H1 (cell line): Measurements from ENCODE around the gene PHF10. TPM values are rescaled to one million over a fixed set of nuclear protein-coding genes. Genes with fewer than 3 reads are reported as not detected.

Experiments
- CTCF ChIA-PET: fragments of 300-600 bp; sonication (Branson Sonifier 250); formaldehyde crosslinking; loops from one replicate; lab custom pipeline; 2021; ENCODE audit not compliant: partially characterized antibody; lab: Charles Lee
- POLR2A ChIA-PET: fragments of 300-600 bp; sonication (Branson Sonifier 250); formaldehyde crosslinking; loops from one replicate; lab custom pipeline; 2021; ENCODE audit warnings: inconsistent platforms; ENCODE audit not compliant: partially characterized antibody; lab: Charles Lee
- DNase-seq, 2 experiments: peaks; one replicate each; pipeline versions ENCODE4 v3.0.0 to v3.0.0-alpha.2; 2010 to 2022; ENCODE audit warnings: low spot score in 2 of 2, low read depth in 1 of 2, mixed read lengths in 1 of 2
- FAIRE-seq: peaks from 2 replicates; lab custom pipeline; 2011; peaks lifted over from hg19 to GRCh38; lab: Jason Lieb, UNC
- H2AFZ ChIP-seq: 2 replicates; pipeline ENCODE4 v1.8.1; 2012; ENCODE audit warnings: low read length, inconsistent platforms
- H2AK5ac ChIP-seq: 2 replicates; pipeline ENCODE4 v1.6.1; 2013; ENCODE audit warnings: low read depth, low read length
- H2BK120ac ChIP-seq: replicated peaks from 2 replicates; pipeline ENCODE3; 2013; ENCODE audit warnings: low read depth, low read length, inconsistent platforms
- H2BK12ac ChIP-seq: 2 replicates; pipeline ENCODE4 v1.6.1; 2013; ENCODE audit warnings: low read depth, low read length
- H2BK15ac ChIP-seq: 2 replicates; pipeline ENCODE4 v1.6.1; 2013; ENCODE audit warnings: low read length
- H2BK20ac ChIP-seq: 2 replicates; pipeline ENCODE4 v1.6.1; 2013; ENCODE audit warnings: low read length
- H2BK5ac ChIP-seq: 2 replicates; pipeline ENCODE4 v1.6.1; 2013; ENCODE audit warnings: low read depth, low read length
- H3K14ac ChIP-seq: 2 replicates; pipeline ENCODE4 v1.6.1; 2013; ENCODE audit warnings: inconsistent platforms; ENCODE audit not compliant: insufficient read length
- H3K18ac ChIP-seq: 2 replicates; pipeline ENCODE4 v1.6.1; 2013; ENCODE audit warnings: low read length; ENCODE audit errors: extremely low read depth
- H3K23ac ChIP-seq: 2 replicates; pipeline ENCODE4 v1.6.1; 2013; ENCODE audit warnings: inconsistent platforms; ENCODE audit not compliant: insufficient read length
- H3K23me2 ChIP-seq: 2 replicates; pipeline ENCODE4 v1.6.1; 2013; ENCODE audit warnings: low read depth, low read length
- H3K27ac ChIP-seq: 2 replicates; pipeline ENCODE4 v1.6.1; 2011; ENCODE audit warnings: low read depth, low read length, inconsistent platforms
- H3K27me3 ChIP-seq, 4 experiments: replicated peaks in 1 of 4; 1 replicate in 1 of 4; 2 replicates in 3 of 4; pipeline versions ENCODE4 v1.6.1 to v1.8.1; 2011 to 2013; ENCODE audit warnings: low read length in 3 of 4, mild to moderate bottlenecking in 3 of 4, inconsistent platforms in 2 of 4, mixed read lengths in 2 of 4, moderate library complexity in 1 of 4; ENCODE audit not compliant: control insufficient read depth in 3 of 4, insufficient read depth in 3 of 4; ENCODE audit errors: extremely low read depth in 1 of 4
- H3K36me3 ChIP-seq, 4 experiments: 2 replicates each; pipeline versions ENCODE4 v1.6.1 to v1.8.1; 2011 to 2013; ENCODE audit warnings: mild to moderate bottlenecking in 4 of 4, low read length in 3 of 4, moderate library complexity in 2 of 4, control low read depth in 1 of 4, inconsistent platforms in 1 of 4; ENCODE audit not compliant: insufficient read depth in 4 of 4, control insufficient read depth in 2 of 4
- H3K4ac ChIP-seq: replicated peaks from 2 replicates; pipeline ENCODE3; 2013; ENCODE audit warnings: low read length, low read depth, mixed read lengths, inconsistent platforms; ENCODE audit not compliant: insufficient read length
- H3K4me1 ChIP-seq, 4 experiments: replicated peaks in 1 of 4; 1 replicate in 1 of 4; 2 replicates in 3 of 4; pipeline versions ENCODE4 v1.6.1 to v1.8.1; 2011 to 2013; ENCODE audit warnings: low read length in 3 of 4, inconsistent platforms in 2 of 4, mixed read lengths in 1 of 4; ENCODE audit not compliant: insufficient read depth in 4 of 4, control insufficient read depth in 3 of 4
- H3K4me2 ChIP-seq, 2 experiments: 2 replicates each; pipeline versions ENCODE4 v1.6.1 to v1.8.1; 2011 to 2013; ENCODE audit warnings: low read depth in 2 of 2, low read length in 2 of 2, control low read depth in 1 of 2, inconsistent platforms in 1 of 2, mild to moderate bottlenecking in 1 of 2; ENCODE audit not compliant: insufficient read depth in 1 of 2
- H3K4me3 ChIP-seq, 4 experiments: fragments of 200-600, 300-600 bp in 1 of 4; sonication (generic), shearing (Covaris generic), sonication (Bioruptor Twin) in 1 of 4; 2 replicates each; pipeline versions ENCODE4 v1.5.1 to v1.8.1; 2011 to 2016; ENCODE audit warnings: low read length in 4 of 4, low read depth in 3 of 4, control low read depth in 2 of 4, inconsistent platforms in 2 of 4, mild to moderate bottlenecking in 2 of 4, mixed read lengths in 1 of 4, moderate library complexity in 1 of 4; ENCODE audit not compliant: insufficient read depth in 2 of 4; ENCODE audit errors: extremely low read depth in 1 of 4
- H3K56ac ChIP-seq: replicated peaks from 2 replicates; pipeline ENCODE3; 2013; ENCODE audit warnings: low read depth, mild to moderate bottlenecking, mixed read lengths, low read length, inconsistent platforms; ENCODE audit not compliant: insufficient read length
- H3K79me1 ChIP-seq: 2 replicates; pipeline ENCODE4 v1.6.1; 2013; ENCODE audit warnings: low read depth, low read length, control low read depth
- H3K79me2 ChIP-seq, 2 experiments: 2 replicates each; pipeline versions ENCODE4 v1.6.1 to v1.8.1; 2012 to 2013; ENCODE audit warnings: low read length in 2 of 2, mild to moderate bottlenecking in 2 of 2, inconsistent platforms in 1 of 2; ENCODE audit not compliant: insufficient read depth in 2 of 2, control insufficient read depth in 1 of 2
- H3K9ac ChIP-seq, 4 experiments: replicated peaks in 1 of 4; 1 replicate in 1 of 4; 2 replicates in 3 of 4; pipeline versions ENCODE4 v1.6.1 to v1.8.1; 2011 to 2013; ENCODE audit warnings: low read depth in 3 of 4, low read length in 3 of 4, control low read depth in 2 of 4, mild to moderate bottlenecking in 2 of 4, moderate library complexity in 2 of 4, inconsistent platforms in 1 of 4; ENCODE audit errors: extremely low read depth in 1 of 4
- H3K9me3 ChIP-seq, 2 experiments: 2 replicates each; pipeline versions ENCODE4 v1.6.1 to v1.8.1; 2012 to 2013; ENCODE audit warnings: mild to moderate bottlenecking in 2 of 2, moderate library complexity in 2 of 2, control low read depth in 1 of 2, inconsistent platforms in 1 of 2, low read depth in 1 of 2, low read length in 1 of 2, mixed read lengths in 1 of 2; ENCODE audit not compliant: insufficient read depth in 2 of 2
- H4K20me1 ChIP-seq, 2 experiments: replicated peaks in 1 of 2; 2 replicates each; pipeline versions ENCODE3 to v1.8.1; 2011 to 2013; ENCODE audit warnings: inconsistent platforms in 2 of 2, low read length in 2 of 2, mild to moderate bottlenecking in 1 of 2; ENCODE audit not compliant: insufficient read depth in 2 of 2, control insufficient read depth in 1 of 2
- H4K5ac ChIP-seq: 2 replicates; pipeline ENCODE4 v1.6.1; 2013; ENCODE audit warnings: low read length, low read depth, mixed read lengths, inconsistent platforms; ENCODE audit not compliant: insufficient read length
- H4K8ac ChIP-seq: 2 replicates; pipeline ENCODE4 v1.8.0; 2013; ENCODE audit warnings: mild to moderate bottlenecking, moderate library complexity, low read length, inconsistent platforms; ENCODE audit not compliant: insufficient read depth; ENCODE audit errors: extremely low read depth
- H4K91ac ChIP-seq: replicated peaks from 2 replicates; pipeline ENCODE3; 2013; ENCODE audit warnings: low read length, mixed read lengths, inconsistent platforms; ENCODE audit not compliant: insufficient read length
- BACH1 ChIP-seq: IDR thresholded peaks from 2 replicates; pipeline ENCODE4 v1.6.1; 2012; ENCODE audit warnings: low read length, improper control_type of control experiment
- CBX5 ChIP-seq: fragments of 300-800, 300-1000 bp; sonication (generic); IDR thresholded peaks from 2 replicates; pipeline ENCODE4 v1.7.1; 2016; ENCODE audit warnings: antibody characterized with exemption, low read length, low read depth
- KDM1A ChIP-seq: fragments of 200-600, 300-600 bp; sonication (generic); IDR thresholded peaks from 2 replicates; pipeline ENCODE4 v1.7.1; 2016; ENCODE audit warnings: mild to moderate bottlenecking, low read length, borderline replicate concordance
- RXRA ChIP-seq: IDR thresholded peaks from 2 replicates; pipeline ENCODE4 v1.6.1; 2011; ENCODE audit warnings: low read depth, mild to moderate bottlenecking, low read length, moderate library complexity; ENCODE audit not compliant: insufficient read depth
- WGBS, 2 experiments: shearing (Covaris generic) in 1 of 2; methylation state at CpG; one replicate each; pipeline versions ENCODE4 v1.1.6 to v1.1.7; 2013 to 2015; ENCODE audit warnings: low lambda C conversion rate in 2 of 2, mixed read lengths in 2 of 2, inconsistent platforms in 1 of 2, low coverage in 1 of 2, missing lambda C conversion rate in 1 of 2; ENCODE audit not compliant: insufficient replicate concordance in 2 of 2, insufficient coverage in 1 of 2, insufficient read length in 1 of 2; ENCODE audit errors: extremely low coverage in 1 of 2, missing lambda C conversion rate in 1 of 2; 5-methylcytosine and 5-hydroxymethylcytosine counted together
- polyA plus RNA-seq, 7 experiments: library from polyadenylated mRNA; depleted of rRNA in 3 of 7; stranded (reverse) in 5 of 7; unstranded in 2 of 7; fragments of >200 nt in 5 of 7; fragments of 200-250 nt in 2 of 7; gene quantifications; 1 replicate in 5 of 7; 2 replicates in 1 of 7; 4 replicates in 1 of 7; pipeline versions ENCODE4 v1.2.1 to v1.2.3, GENCODE V29; 2011 to 2013; ENCODE audit warnings: missing spikeins in 2 of 7, mixed read lengths in 2 of 7
- total RNA-seq: library from RNA; stranded (reverse); fragmentation: NEBNext Ultra II Directional; extraction: Animal tissue kit (Norgen Biotek cat#: 25700); gene quantifications from 2 replicates; pipeline ENCODE4 v1.2.1, GENCODE V29; 2021

PHF10 gene
- total and polyA plus RNA-seq, 2 of the 8 experiments (the other 6 are each of a cell fraction or from before 2014, with no cell fraction given): 15.6 to 51.1 TPM

DNA sequence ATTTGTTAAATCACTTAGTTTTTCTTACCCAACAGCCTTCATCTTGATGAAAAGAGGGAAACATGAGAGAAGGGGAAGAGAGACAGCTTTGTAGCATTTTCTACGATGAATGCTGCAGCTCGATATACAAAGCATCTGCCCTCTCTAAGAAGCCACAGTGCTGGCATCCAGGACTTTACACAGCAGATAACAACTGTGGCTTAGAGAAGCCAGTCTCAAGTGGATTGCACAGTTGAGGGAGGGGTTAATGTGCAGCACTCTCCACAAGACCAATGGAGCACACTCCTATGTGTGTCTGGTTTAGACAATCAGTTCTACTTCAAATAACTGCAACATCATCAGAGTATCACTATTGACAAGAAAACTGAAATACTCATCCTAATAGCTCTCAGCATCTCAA lies 16.5 kb downstream of the PHF10 start:
- no peak overlapping the region for H2BK15ac ChIP-seq
- no peak overlapping the region for H3K18ac ChIP-seq
- no peak for FAIRE-seq
- H3K9ac ChIP-seq: no peak overlapping the region
- H4K91ac ChIP-seq: no peak overlapping the region
- H2BK20ac ChIP-seq: no peak overlapping the region
- H3K27me3 ChIP-seq: no peaks in the 10 kb centered on the region
- no peak overlapping the region for H3K27ac ChIP-seq
- no peak overlapping the region for H3K23ac ChIP-seq
- DNase-seq: no peak
- 0 out of 7 replicates have a peak, but pooled peaks cover 0 to 3% (median 0%) of the 10 kb centered on the region in 4 experiments for H3K4me1 ChIP-seq
- H2BK5ac ChIP-seq: no peak overlapping the region
- H3K23me2 ChIP-seq: peaks cover 3% of the 10 kb centered on the region; the same call in 1 of the 2 replicates
- H3K14ac ChIP-seq: no peak overlapping the region
- H2BK120ac ChIP-seq: no peak overlapping the region
- 93% methylated on average over 2 of the region's 2 CpGs; no CpG with 5 or more reads in 1 of the 2 experiments for WGBS, 2 experiments
- H3K79me1 ChIP-seq: no peaks in the 10 kb centered on the region; the same call in 1 of the 2 replicates
- H2AK5ac ChIP-seq: no peak overlapping the region
- H3K4me3 ChIP-seq: no peak overlapping the region
- CTCF ChIA-PET: interaction anchor here (0.7 to 1.5 kb wide), 3 partner anchors 10 to 83 kb away, joined by 3 to 4 read pairs (median 4); no protein-coding TSS in a partner anchor
- no peaks in the 10 kb centered on the region for H3K9me3 ChIP-seq
- POLR2A ChIA-PET: interaction anchor here (1.0 to 5.3 kb wide), 3 partner anchors 7 to 47 kb away, joined by 3 to 22 read pairs (median 3); partner anchors contain the start of genes C6orf120 and WDR27
- no peak overlapping the region for H4K8ac ChIP-seq
- peaks cover 0 to 59% (median 11%) of the 10 kb centered on the region in 4 experiments; a peak in 6 of 8 replicates for H3K36me3 ChIP-seq
- no peak overlapping the region for H4K5ac ChIP-seq
- H3K4ac ChIP-seq: no peak overlapping the region
- peaks cover 3 to 7% of the 10 kb centered on the region in 2 experiments for H4K20me1 ChIP-seq
- no peak overlapping the region for H2BK12ac ChIP-seq
- H2AFZ ChIP-seq: no peak overlapping the region
- no peak overlapping the region for H3K4me2 ChIP-seq
- H3K79me2 ChIP-seq: peaks cover 0 to 24% of the 10 kb centered on the region in 2 experiments; a peak in 3 of 4 replicates
- H3K56ac ChIP-seq: no peak overlapping the region
- no peak for TF ChIP-seq RXRA
- no peak for TF ChIP-seq BACH1
- TF ChIP-seq CBX5: no peak
- TF ChIP-seq KDM1A: no peak
